HG02938 (cell line): ENCODE data around the gene AMIGO3.
"Not testable (repeated sequence)": the region's sequence is repeated elsewhere in the genome, so short reads cannot be mapped to it uniquely, and the experiment has no call there.

ENCODE experiments used
- ATAC-seq: cut with Tn5 transposase; IDR thresholded peaks from one replicate; pipeline ENCODE4 v1.9.1; 2021; ENCODE audit warnings: mild to moderate bottlenecking, moderate library complexity; ENCODE audit not compliant: unreplicated experiment

AMIGO3 gene

GRCh38 chr3:49689908-49690624 lies 29.4 kb downstream of the AMIGO3 start:
- not testable (repeated sequence) for ATAC-seq

- ATAC-seq: peak; percentile 56
Measured at GRCh38 chr3:49689046-49689907, 30.2 kb downstream of the AMIGO3 start, which contains the start of the genes MST1 and RNF123. TSS of gene MST1 (minus strand) at chr3:49689474. CDS start at chr3:49688691, 783 bp downstream. TSS of gene RNF123 (plus strand) at chr3:49689557. CDS start at chr3:49691166, 1,609 bp downstream.

- not testable (repeated sequence) for ATAC-seq
Measured at GRCh38 chr3:49688338-49689045, 31.0 kb downstream of the AMIGO3 start.

- not testable (repeated sequence) for ATAC-seq
Measured at GRCh38 chr3:49687424-49687795, 32.1 kb downstream of the AMIGO3 start.

GRCh38 chr3:49686769-49687423 lies 32.6 kb downstream of the AMIGO3 start:
- not testable (repeated sequence) for ATAC-seq

GRCh38 chr3:49686346-49686745 lies 33.1 kb downstream of the AMIGO3 start:
- ATAC-seq: not testable (repeated sequence)

GRCh38 chr3:49685846-49686245 lies 33.6 kb downstream of the AMIGO3 start:
- not testable (repeated sequence) for ATAC-seq

GRCh38 chr3:49685103-49685502 lies 34.4 kb downstream of the AMIGO3 start:
- ATAC-seq: not testable (repeated sequence)

GRCh38 chr3:49684453-49684852 lies 35.0 kb downstream of the AMIGO3 start:
- not testable (repeated sequence) for ATAC-seq

GRCh38 chr3:49683162-49683561 lies 36.3 kb downstream of the AMIGO3 start:
- no peak for ATAC-seq

GRCh38 chr3:49681543-49681942 lies 37.9 kb downstream of the AMIGO3 start:
- ATAC-seq: no peak

GRCh38 chr3:49681232-49681522 lies 38.3 kb downstream of the AMIGO3 start:
- ATAC-seq: no peak

GRCh38 chr3:49680493-49681231 lies 38.8 kb downstream of the AMIGO3 start:
- ATAC-seq: no peak

GRCh38 chr3:49675912-49676311 lies 43.6 kb downstream of the AMIGO3 start:
- no peak for ATAC-seq

- peak; percentile 12 for ATAC-seq
Measured at GRCh38 chr3:49674497-49674983, 44.9 kb downstream of the AMIGO3 start.

GRCh38 chr3:49673715-49674496 lies 45.6 kb downstream of the AMIGO3 start, which contains the start of gene APEH:
TSS of gene APEH (plus strand) at chr3:49674351. CDS start at chr3:49674402, 51 bp downstream.
- peak; percentile 77 for ATAC-seq

GRCh38 chr3:49673121-49673714 lies 46.3 kb downstream of the AMIGO3 start:
- no peak for ATAC-seq
